ENCODE results near the gene ABI1.
A peak's percentile ranks its signal among the peaks of the same experiment; 100 is the strongest.

Gene ABI1

DNA sequence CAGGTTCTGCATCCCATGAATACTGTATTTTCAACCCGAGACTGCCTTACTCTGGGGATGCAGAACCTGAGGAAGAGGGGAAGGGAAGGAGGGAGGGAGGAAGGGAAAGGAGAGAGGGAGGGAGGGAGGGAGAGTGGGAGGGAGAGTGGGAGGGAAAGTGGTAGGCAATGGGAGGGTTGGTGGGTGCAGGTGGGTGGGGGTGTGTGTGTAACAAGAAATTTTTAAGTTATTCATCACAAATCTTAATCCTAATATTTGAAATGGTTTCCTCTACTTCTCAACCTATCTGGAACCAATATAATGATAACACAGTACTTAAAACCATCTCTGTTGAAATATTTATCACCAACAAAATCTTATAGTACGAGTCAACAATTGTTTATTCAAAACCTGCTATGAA lies 95.2 kb downstream of the ABI1 start:
- no peak for DNase-seq

DNA sequence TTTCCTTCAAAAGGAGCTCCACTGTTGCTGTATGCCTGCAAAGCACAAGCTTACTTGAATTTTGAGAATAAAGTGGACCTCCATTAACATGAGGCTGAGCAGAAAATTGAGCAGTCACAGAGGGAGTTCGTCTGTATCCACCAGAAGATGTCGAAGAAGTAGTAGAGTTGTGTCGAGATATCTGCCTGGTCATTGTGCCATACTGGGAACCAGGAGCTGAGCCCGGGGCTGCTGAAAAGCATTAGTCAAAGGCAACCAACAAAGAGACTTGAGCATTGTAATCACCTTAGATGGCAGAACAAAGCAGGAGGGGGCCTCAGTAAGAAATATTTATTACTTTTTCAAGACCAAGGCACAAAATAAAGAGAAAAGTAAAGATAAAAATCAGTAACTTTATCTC lies 101.8 kb downstream of the ABI1 start:
- DNase-seq, result no peak

DNA sequence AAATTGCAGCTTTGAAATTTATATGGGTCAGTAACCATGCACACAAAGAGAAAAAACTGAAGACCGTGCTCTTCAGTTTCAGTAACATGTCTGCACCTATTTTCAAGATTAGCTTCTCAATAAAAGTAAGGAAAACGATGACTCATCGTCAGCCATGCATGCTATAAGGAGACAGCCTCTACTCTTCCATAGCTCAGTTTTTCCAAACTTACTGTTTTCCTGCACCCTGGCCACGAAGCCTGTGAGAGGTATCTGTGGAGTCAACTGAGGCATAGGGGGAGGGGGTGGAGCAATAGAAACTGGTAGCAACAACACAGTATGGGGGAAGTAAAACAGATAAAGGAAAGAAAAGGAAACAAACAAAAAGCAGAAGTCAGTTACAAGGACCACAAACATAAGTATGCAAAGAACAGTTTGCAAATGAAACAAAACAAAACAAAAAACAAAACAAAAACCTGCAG lies 105.3 kb downstream of the ABI1 start:
- no peak for DNase-seq

DNA sequence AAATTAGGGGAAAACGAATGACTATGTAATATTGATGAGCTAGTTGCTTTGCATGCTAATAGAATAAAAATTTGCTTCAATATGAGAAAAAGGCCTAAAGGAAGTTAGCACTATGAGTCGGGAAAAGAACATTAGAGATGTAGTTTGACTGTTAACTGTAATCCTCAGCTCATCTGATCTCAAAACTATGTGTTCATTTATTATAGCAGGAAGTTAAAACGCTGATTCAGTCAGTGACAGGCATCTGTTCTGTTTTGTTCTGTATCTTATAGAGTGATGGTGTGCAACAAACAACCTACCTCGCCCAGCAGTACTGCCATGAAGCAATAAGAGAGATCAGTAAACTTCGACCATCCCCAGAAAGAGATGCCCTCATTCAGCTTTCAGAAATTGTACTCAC lies 114.7 kb downstream of the ABI1 start:
- DNase-seq, result no peak

DNA sequence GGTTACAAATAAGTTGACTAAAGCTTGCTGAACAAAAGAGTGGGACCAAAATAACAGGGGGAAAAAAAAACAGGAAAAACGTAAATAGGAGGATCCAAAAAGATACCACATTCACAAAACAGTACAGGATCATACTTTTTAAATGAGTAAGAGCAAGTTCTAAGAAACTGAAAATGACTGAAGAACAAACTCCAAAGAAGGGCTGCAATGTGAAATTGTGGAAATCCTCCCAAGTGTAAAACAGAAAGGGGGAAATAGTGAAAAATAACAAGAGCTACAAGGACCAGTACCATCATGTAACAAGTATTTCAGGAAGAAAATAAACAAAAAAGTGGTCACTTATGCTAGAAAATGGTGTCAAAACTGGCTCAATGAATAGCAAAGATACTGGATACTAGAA lies 116.9 kb downstream of the ABI1 start:
- no peak for DNase-seq

DNA sequence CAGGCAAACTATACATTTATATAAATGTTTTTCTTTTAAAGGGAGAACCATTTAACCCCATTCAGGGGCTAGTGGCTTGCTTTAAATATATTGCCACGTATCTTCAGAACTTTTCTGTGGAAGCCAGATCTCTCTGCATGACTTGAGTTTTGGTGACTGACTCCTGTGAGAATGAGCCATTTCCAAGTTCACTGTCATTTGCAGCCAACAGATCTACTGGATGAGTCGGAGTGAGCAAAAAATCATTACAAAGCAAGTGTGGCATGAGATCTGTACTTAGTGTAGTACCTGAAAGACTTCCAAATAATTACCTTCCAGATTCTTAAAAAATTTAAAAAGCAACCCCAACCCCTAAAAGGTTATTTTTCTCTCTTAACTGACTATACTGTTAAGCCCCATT lies 117.7 kb downstream of the ABI1 start:
- no peak for DNase-seq

DNA sequence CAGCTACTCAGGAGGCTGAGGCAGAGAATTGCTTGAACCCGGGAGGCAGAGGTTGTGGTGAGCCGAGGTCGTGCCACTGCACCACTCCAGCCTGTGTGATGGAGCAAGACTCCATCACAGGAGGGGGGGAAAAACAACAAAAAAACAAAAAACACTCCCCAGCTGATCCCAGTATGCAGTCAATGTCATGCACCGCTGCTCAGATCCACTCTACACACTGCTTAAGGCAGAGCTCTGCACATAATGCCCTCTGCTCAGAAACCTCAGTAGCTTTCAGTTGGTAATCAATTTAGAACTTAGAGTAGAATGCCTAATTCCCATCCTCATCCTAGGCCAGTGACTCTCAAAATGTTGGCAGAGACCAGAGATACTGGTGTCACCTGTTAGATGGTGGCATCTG lies 119.4 kb downstream of the ABI1 start:
- no peak for DNase-seq

DNA sequence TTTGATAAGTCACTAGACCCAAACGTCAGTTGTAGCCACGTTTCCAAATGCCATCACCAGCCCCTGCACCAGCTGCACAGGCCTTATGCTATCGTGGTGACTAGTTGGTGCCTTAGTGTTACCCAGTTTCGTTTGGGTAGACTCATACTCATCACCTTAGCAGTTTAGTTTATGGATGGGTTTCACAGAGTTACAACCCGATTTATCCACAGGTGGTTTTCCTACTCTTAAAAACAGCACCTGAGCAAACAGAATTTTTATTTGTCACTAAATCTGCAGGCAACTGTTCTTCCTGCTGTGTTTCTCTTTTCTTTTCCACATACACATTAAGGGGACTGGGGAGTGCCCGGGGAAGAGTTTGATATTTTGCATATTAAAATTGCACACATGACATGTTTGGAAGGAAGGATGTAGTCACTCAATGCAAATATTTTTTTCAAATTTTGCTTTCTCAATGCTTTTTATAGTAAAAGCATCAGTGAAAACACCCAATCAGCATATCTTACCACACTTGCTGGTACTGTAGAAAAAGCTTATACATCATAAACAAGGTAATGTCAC lies 121.6 kb downstream of the ABI1 start:
- DNase-seq, result peak in 1 of 2 donors; percentile 24

DNA sequence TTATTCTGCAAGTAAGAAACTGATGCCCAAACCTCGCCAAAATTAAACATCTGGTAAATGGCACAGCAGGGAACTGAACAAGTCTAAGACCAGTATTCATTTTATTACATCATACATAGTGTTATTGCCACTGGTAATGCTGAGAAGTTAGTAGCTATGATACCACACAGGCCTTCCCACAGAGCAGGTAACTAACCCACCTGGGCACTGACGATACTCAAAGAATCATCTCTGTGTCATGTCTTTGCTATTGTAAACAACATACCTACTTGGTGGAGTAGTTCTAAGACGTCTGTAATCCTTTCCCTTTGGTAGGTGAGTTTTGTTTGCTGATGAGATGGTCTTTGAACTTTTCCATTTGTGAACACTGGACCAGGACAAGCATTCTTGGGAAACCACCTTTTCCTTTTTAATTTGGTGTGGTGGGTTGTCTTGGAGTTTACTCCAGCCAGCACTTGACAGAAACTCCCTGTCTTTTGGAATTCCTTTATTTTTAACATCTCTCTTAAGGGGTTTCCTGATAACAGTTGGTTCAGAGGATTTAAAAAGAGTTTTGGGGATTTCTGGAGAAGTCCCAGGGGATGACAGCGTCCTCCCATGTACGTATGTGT lies 122.4 kb downstream of the ABI1 start:
- no peak for DNase-seq

DNA sequence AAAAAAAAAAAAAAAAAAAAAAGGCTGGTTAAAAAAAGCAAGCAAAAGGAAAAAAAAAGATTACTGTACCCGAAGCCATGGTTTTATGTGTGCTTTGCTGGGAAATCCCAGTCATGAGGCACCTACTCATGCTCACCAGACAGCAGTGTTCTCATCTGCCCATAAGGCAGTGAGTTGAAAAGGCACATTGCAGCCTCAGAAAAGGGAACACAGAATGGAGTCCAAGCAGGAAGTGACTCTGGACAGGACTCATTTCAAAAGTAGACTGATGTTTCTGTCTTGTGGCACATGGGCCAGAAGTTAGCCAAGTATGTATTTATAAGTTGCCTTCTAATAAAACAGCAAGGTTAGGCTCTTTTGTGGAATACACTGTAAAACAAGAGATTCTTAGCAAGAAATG lies 123.0 kb downstream of the ABI1 start:
- peak in 1 of 2 donors; percentile 14 for DNase-seq

DNA sequence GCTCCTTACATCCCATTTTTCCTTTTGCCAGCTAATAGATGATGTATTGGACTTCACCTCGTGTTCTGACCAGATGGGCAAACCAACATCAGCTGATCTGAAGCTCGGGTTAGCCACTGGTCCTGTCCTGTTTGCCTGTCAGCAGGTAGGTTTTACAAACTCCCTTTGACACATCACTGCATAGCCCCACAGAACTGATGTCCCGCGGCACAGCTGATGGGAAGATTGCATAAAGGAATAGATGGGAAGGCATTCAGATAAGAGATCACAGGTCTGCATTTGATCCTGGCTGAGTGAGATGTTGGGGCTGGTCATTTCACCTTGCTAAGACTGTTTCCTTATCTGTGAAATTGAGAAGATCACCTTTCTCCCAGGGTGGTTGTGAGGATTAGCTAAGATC lies 125.3 kb downstream of the ABI1 start:
- DNase-seq, result no peak

DNA sequence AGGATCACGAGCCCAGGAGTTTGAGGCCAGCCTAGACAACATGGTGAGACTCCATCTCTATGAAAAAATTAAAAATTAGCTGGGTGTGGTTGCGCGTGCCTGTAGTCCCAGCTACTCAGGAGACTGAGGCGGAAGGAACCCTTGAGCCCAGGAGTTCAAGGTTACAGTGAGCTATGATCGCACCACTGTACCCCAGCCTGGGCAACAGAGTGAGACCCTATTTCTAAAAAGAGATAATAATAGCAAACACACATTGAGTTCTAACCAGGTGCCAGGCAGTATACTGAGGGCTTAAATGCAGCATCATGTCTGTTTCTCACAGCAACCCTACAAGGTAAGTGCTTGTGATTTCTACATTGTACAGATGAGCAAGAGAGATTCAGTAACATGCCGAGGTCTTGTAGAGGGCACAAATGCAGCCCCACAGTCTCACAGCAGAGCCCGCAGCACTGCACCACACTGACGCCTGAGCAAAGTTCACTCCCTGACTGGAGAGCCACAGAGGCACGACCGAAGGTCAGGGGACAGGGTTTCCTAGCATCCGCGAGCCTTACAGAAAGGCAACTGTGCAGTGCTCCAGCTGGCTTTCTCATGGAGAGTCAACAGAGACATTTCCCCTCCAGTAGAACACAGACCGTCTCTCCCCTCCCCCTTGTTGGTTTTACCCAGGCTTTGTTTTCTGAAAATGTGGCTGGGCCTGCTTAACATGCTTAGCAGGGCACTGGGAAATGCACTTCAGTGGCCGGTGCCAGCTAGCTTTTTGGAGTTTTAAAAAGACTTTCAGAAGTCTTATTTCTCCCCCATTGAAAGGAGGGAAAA lies 126.8 kb downstream of the ABI1 start:
- DNase-seq, result no peak

DNA sequence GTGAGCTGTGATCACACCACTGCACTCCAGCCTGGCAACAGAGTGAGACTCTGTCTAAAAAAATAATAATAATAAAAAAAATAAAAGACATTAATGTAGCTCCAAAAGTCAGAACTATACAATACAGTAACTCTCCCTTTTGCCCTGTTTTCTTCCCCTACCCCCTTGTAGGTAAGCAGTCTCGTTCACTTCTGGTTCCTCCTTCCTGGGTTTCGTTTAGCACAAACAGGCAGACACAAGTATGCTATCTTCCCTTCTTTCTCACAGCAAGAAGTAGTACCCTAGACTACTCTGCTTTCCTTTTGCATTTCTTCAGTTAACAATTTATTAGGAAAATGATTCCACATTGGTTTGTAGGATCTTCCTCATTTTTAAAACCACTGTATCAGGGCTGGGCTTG lies 130.2 kb downstream of the ABI1 start:
- no peak for DNase-seq

DNA sequence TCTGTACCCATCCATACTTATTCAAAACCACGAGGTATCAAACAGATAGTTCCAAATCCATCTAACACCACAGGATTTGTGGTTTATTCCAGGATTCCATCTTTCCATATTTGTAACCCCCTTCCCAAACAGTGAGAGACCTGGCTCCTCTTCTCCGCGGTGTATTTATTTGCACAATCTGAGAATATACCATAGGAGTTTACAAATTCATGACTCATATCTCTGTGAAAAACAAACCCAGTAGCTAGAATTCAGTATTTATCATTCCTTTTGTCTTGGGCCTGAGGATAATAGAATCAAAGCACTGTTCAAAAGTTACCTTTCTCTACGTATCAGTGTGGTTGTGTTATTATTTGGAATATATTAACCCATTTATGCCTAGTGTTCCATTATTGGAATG lies 131.4 kb downstream of the ABI1 start:
- DNase-seq, result no peak

DNA sequence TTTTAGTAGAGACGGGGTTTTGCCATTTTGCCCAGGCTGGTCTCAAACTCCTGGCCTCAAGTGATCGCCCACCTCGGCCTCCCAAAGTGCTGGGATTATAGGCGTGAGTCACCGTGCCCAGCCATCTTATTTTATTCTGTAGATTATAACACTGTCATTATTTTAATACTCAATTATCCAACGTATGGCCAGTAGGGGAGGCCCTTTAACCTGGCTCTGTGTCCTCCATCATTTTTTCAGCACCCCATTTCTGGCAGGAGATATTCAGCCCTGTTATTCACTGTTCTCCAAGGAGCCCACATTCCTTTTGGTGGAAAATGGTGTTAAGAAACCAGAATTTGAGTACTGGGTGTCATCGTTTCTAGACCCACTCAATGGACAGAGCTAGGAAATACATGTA lies 131.8 kb downstream of the ABI1 start:
- no peak for DNase-seq

DNA sequence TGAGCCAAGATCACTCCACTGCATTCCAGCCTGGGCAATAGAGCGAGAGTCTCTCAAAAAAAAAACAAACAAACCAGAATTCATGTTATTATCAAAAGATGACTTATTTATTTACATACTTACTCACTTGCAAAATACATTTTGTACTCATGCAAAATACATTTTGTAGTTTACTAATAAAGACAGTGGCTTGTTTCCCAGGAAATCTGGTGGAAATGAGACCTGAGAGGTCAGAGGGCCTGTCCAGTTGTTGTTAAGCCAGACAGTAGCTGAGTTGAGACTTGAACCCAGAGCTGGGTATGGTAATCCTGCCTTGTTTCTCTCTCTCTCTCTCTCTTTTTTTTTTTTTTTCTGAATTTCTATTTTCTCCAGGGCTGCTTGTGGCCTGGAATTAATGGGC lies 133.8 kb downstream of the ABI1 start:
- no peak for DNase-seq

DNA sequence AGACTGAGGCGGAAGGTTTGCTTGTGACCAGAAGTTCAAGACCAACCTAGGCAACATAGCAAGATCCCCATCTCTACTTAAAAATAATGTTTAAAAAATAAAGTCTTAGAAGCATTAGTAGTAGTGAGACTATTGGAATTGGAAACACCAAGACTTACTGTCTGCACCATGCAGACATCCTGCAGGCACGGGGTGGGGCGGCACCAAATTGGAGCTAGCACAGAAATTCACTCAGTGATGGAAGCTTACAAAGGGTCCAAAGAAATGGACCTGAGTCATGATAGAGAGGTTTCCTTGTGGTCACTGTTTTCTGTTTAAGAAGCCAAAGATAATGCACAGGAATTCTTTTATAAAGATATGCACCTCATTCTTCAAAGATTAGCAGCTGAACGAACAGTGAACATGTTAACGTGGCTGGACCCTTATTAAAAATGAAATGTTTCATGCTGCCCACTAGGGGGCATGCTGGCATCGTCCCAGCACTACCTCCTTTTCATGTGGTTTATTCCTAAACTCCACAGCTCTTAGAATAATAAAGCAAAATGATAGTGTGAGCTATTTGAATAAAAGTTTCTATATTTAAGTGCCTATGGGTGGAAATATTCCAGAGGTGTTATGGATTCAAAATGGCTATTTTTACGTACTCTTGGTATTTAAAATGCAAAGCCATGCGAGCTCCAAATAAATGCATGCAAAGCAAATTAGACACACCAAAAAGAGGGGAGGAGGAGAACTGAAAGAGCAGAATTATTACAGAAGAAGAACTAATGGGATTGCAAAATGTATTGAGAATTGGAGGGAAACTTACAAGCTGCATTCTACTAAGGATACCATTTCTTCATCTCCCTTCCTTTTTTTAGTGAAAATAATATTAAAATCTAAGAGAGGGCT lies 134.7 kb downstream of the ABI1 start:
- DNase-seq, result peak; percentile 43 to 45

DNA sequence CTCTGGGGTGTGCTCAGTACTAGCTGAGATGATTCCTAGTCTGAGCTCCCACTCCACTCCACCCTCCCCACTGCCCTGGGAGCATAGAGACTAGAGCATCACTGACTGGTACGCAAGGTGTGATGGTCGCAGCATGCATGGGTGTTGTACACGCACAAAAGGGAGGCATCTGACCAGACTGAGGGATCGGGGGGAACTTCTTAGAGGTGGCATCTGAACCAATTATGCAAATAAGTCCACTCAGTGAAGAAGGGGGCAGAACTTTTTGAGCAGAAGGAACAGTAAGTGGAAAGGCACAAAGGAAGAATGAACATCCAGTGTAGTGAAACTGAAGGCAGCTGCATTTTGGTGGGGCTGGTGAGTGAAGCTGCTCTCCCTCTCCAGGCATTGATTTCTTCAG lies 137.7 kb downstream of the ABI1 start:
- no peak for DNase-seq

DNA sequence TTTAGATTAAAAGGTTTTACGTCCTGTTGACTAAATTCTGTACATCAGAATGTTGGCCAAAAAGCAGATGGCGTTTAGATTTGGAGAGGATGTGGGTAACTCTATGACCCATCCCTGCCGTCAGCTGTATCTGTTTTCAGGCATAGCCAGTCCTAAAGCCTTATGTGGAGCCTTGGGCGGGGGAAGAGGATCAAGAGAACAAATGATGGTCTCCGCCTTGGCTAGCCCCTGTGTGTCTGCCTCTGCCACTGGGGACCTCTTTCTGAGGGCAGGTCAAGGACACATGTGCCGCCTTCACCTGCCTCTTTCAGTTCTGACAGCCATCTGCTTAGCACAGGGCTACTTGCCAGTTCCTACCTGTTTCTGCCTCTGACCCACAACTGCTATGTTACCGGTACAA lies 139.2 kb downstream of the ABI1 start:
- peak in 1 of 2 donors; percentile 18 for DNase-seq

DNA sequence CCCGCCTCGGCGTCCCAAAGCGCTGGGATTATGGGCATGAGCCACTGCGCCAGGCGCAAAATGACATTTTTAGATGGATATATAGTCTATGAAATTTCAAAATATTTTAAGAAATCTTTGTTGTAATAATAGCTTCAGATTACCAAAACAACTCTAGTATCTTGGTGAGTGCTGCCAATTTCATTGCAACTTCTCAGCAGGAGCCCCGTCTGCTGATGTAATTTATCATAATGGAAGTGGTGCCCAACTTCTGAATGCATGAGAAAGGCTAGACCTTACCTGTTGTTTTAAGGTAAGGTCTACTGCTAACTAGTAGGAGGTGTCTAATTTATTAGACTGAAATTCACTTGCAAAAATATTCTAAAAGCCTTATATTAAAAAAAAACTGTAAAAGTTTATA lies 143.3 kb downstream of the ABI1 start:
- no peak for DNase-seq

DNA sequence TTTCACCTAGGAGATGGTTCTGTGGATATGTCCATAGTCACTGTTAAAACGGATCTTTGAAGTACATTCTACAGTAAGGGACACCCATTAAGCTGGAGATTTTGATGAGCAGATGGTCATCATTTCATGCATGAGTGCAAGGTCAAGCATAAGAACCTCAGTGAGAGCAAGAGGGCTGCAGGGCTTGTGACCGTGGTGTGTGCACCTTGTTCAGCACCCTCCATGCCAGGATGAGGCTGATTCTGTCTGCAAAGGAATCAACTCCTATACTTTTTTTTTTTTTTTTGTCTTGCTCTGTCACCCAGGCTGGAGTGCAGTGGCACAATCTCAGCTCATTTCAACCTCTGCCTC lies 145.6 kb downstream of the ABI1 start:
- DNase-seq, result no peak

DNA sequence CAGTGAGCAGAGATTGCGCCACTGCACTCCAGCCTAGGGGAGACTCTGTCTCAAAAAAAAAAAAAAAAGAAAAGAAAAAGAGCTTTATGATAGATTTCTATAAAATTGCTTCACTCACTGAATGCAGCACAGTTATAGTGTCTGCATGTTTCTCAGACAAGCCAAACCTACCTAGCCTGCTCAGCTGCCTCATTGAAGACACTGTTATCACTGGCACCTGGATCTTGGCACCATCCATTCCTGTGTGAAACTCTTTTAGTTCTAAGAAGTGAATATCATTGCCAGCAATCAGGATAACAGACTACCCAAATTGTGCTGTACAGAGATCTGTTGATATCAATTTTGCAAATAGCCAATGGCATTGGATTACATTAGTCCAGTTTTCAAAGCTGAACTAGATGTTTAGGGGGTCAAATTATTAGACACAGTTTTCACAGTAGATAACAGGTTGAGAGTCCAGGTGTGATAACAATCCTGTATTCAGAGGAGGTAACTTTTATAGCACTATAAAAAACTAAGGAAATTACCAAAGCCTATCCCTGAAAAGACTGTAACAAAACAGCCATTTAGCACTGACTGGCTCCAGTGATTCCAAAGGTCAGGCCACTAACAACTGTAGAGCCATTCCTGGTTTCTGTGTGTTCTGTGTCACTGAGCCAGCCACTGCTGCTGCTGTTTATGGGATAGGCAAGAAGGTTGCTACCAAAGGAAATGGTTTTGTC lies 146.2 kb downstream of the ABI1 start:
- no peak for DNase-seq

DNA sequence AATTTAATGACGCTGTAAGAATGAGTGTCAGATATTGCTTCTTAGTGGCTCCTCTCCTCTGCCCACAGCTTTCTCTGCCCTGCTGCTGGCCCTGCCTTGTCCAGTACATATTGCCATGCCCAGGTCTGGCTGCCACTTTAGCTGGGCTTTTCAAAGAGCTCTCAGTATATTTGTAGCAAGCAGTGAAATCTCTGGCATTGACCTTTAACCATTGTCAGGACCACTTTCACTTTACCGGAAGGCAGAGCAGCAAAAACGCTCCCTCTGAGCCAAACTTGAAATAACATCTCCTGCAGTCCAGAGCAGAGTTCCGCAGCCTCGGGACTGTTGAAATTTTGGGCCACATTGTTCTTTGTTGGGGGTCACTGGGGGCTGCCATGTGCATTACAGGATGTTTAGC lies 149.4 kb downstream of the ABI1 start:
- no peak for DNase-seq
